RKO (cell line): ENCODE data around the gene TUBB4B.
A peak's percentile ranks its signal among the peaks of the same experiment; 100 is the strongest.

ENCODE experiments used
- DNase-seq: peaks from one replicate; pipeline ENCODE4 v3.0.0-alpha.2; 2016; ENCODE audit warnings: low spot score

Gene TUBB4B

DNA sequence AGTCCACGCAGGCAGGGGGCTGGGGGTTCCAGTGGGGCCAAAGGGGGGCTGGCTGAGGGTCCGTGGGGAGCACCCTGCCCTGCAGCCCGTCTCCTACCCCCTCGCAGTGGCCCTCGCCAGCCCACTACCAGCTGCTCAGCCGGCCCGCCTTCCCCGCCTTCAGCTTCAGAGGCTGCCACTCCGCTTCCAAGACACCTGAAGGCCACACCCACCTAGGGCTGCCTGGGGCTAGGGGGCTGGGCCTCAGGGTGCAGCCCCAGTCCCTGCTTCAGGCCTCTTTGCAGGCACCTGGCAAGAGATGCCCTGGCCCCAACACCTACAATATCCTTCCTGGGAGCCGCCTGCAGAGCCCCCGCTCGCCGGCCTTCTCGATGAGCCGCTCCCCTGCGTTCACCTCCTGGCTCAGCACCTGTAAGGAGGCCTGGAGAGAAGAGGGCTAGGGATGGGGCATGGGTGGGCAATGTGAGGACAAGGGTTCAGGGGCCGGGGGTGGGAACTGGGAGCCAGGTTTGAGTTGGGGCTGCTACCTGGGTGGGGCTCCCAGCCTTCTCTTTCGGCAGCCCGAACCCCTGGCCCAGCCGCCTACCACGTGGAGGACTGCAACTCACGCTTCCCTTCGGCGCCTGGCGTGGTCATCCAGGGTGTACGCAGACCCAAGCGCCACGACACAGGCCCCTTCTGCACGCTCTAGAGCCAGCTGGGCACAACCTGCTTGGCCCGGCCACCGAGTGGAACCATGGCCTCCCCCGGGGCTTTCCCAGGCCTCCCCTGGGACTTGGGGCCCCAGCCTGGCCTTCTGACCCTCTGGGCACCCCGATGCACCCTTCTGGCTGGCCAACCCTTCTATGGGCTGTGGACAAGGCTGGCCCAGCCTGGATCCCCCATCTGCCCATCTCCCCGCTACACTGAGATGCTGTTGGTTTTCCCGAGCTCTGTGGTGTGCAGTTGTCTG is 11.7 kb downstream of the TUBB4B start:
- no peak for DNase-seq

DNA sequence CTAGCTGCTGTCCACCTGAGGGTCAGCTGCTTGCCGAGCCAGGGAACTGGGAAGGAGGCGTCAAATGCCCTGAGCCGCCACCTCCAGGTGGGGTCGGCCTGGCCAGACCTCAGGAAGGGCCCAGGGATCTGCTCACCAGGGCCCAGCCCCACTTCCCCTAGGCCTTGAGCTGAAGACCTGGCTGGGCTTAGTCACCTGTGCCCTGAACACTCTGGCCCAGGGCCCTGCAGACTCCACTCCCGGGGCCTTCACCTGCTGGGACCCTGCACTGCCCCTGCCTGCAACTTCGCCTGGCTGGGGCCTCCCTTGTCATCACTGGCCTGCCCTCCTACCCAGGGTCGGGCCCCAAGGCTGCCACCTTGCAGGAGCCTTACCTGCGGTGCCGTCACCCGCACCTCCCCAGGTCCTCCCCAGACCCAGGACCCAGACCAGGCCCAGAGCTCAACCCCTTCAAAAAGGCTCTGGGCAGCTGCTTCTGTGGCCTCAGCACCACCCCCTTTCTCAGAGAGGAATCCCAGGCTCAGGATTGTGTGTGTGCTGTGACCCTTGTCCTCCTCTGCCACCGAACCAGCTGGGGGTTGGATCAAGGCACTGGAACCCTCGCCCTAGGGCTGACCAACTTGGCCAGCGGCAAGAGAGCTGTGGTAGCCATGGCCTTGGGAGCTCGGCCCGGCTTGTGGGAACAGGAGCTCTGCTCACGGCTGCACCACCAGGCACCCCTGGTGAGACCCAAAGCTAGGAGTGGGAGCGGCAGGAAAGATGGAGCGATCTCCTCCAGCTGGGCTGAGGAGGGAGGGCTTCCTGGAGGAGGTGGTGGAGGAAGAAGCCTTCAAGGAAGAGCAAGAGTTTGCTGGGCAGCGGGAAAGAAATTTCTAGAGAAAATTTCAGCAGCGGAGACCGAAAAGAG is 12.9 kb downstream of the TUBB4B start:
- DNase-seq: no peak

DNA sequence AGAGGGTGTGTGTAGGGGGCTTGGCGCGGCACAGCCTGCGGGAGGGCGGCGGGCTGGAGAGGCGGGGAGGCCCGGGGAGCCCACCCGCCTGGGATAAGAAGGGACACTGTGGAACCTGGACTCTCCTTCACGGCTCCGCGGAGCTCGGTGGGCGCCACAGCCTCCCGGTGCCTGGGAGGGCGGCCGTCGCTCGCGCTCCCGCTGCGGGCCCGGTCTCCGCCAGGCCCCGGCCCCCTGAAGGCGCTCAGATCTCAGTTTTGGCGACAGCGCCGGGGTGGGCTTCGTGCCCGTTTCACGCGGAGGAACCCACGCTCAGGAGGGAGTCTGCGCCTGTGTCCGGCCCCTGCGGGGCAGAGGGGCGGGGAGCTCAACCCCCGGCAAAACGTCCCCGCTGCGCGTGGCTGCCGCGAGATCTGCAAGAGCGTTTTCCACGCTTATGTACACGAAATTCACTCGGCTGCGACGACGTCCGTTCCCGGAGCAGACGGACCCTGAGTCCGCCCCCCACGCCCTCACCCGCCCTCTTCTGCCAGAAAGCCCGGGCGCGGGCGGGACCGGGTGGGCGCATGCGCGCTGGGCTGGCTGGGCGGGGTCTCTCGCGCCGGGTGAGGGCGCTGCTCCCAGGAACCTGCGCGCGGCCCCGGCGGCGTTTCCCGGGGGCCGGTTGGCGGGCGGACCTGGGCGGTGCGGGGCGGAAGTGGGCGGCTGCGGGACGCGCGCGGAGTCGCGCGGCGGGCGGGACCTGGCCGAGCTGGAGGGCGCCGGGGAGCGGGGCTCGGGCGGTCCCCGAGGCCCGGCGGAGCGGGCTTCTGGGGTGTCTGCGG is 13.7 kb downstream of the TUBB4B start, which contains the start of gene NELFB:
NELFB (plus strand) TSS at position 704 of the 824 bp plus-strand sequence.
- DNase-seq: peak; percentile 92

DNA sequence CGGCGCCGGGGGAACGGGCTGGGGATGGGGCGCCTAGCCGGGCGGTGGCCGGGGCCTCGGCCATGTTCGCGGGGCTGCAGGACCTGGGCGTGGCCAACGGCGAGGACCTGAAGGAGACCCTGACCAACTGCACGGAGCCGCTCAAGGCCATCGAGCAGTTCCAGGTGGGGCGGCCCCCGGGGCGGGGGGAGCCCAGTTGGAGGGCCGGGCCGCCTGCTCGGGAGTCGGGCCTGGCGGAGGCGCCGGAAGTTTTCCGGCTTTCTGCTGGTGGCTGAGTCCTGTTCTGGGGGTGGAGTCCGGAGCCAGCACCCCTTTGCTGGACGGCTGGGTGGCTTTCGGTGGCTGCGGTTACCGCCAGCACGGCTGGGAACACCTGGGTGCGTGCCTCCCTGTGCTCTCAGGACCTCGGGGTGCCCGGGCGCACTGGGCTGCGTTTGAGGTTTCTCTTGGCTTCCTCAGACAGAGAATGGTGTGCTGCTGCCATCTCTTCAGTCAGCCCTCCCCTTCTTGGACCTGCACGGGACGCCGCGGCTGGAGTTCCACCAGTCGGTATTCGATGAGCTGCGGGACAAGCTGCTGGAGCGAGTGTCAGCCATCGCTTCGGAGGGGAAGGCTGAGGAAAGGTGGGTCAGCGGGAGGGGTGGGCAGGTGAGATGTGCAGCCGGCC is 14.5 kb downstream of the TUBB4B start:
- peak; percentile 76 for DNase-seq

DNA sequence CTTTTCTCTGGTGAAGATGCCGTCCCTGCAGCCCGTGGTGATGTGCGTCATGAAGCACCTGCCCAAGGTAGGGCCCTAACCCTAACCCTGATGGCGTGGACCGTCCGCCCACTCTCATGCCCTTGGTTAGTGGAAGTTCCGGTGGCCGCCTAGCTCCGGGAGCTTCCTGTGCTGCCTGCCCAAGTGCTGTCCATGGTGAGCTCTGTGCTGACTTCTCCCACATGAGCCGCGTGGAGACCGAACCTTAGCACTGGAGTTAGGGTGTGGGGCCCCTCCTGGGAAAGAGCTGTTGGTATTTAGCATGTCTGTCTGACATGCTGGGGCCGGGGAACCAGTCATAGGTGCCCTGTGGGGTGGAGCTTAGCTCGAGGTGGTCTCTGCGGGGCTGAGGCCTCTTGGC is 15.3 kb downstream of the TUBB4B start:
- DNase-seq: no peak

DNA sequence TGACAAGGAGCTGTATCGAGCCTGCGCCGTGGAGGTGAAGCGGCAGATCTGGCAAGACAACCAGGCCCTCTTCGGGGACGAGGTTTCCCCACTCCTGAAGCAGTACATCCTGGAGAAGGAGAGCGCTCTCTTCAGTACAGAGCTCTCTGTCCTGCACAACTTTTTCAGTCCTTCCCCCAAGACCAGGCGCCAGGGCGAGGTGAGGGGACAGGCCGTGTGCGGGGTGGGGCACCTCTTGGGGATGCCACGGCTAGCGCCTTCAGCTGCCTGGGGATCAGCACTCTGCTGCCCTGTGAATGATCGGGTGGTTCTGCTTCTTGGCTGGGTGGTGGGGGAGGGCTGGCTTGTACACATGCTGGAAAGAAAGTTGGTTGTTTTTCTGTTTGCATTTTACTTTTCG is 15.8 kb downstream of the TUBB4B start:
- DNase-seq: no peak

DNA sequence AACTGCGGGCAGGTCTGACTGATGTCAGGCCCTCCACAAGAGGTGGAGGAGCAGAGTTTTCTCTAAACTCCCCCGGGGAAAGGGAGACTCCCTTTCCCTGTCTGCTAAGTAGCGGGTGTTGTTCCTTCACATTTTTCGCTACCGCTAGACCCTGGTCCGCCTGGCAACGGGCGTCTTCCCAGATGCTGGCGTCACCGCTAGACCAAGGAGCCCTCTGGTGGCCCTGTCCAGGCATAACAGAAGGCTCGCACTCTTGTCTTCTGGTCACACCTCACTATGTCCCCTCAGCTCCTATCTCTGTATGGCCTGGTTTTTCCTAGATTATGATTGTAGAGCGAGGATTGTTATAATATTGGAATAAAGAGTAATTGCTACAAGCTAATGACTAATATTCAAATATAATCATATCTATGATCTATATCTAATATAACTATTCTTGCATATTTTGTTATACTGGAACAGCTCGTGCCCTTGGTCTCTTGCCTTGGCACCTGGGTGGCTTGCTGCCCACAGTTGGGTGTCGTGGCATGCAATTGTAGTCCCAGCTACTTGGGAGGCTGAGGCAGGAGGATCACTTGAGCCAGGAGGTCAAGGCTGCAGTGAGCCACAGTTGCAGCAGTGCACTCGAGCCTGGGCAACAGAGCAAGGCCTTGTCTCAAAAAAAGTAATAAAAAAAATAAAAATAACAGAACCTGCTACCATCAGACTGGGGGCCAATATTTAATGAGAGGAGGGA is 21.3 kb downstream of the TUBB4B start:
- DNase-seq: peak; percentile 67

DNA sequence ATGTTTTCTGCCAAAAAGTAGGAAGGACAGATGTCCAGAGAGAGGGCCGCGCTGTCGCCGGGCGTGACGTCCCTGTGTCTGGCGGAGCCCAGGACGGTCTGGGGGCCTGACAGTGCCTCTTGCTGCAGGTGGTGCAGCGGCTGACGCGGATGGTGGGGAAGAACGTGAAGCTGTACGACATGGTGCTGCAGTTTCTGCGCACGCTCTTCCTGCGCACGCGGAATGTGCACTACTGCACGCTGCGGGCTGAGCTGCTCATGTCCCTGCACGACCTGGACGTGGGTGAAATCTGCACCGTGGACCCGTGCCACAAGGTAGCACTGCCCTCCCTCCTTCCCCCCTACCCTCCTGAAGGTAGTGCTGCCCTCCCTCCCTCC is 21.8 kb downstream of the TUBB4B start:
- DNase-seq: no peak

DNA sequence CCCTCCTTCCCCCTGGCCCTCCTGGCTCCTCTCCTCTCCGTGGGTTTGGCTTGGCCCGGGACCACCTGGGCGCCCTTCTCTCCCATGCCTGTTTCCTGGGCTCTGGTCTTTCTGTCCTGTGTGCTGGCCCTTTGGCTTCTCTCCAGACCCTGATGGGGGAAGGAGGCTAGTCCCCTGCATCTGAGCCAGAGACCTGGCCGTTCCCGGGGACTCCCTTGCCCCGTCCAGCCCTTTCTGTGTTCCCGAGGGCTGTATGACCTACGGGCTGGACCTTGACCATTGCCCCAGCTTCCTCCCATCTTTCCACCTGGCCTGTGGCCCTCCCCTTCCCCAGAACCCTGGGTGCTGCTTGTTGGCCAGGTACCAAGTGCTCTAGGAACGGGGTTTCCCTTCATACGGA is 22.4 kb downstream of the TUBB4B start:
- DNase-seq: no peak

DNA sequence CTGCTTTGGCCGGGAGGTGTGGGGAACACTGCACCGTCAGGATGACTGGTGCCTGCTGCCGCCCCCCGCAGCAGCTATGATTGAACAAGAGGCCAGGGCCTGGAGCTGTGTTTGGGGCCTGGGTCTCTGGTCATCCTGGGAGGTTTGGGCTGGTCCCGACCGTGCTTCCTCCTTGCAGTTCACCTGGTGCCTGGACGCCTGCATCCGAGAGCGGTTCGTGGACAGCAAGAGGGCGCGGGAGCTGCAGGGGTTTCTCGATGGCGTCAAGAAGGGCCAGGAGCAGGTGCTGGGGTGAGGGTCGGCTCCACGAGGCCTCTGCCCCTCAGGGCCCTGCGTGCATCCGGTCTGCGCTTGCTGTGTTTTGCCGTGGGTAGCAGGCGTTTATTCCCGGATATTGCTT is 23.0 kb downstream of the TUBB4B start:
- no peak for DNase-seq

DNA sequence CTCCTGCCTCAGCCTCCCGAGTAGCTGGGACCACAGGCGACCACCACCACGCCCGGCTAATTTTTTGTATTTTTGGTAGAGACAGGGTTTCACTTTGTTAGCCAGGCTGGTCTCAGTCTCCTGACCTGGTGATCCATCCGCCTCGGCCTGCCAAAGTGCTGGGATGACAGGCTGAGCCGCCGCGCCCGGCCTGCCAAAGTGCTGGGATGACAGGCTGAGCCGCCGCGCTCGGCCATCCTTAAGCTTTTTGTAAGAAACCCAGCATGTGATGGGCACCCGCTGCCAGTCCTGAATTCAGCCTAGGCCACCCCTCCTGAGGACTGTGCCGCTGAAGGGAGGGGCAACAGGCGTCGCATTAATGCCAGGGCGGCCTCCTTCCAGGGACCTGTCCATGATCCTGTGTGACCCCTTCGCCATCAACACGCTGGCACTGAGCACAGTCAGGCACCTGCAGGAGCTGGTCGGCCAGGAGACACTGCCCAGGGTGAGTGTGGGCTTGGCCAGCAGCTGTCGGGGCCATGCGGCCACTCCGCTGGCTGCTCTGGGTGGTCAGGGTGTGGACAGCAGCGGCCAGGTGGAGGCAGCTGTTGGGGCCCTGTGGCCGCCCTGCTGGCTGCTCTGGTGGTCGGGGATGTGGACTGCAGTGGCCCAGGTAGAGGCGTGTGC is 24.5 kb downstream of the TUBB4B start:
- DNase-seq: no peak

DNA sequence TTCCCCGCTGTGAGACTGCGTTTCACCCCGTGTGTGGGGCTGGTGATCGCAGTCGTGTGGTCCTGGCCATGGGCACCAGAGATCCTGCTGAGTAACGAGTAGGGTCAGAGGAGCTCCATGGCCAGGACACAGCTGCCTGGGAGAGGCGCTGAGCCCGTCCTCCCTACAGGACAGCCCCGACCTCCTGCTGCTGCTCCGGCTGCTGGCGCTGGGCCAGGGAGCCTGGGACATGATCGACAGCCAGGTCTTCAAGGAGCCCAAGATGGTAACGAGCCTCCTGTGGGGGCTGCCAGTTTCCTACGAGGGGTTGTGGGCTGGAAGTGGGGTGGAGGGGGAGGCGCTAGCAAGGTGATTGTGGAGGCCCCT is 25.1 kb downstream of the TUBB4B start:
- no peak for DNase-seq

DNA sequence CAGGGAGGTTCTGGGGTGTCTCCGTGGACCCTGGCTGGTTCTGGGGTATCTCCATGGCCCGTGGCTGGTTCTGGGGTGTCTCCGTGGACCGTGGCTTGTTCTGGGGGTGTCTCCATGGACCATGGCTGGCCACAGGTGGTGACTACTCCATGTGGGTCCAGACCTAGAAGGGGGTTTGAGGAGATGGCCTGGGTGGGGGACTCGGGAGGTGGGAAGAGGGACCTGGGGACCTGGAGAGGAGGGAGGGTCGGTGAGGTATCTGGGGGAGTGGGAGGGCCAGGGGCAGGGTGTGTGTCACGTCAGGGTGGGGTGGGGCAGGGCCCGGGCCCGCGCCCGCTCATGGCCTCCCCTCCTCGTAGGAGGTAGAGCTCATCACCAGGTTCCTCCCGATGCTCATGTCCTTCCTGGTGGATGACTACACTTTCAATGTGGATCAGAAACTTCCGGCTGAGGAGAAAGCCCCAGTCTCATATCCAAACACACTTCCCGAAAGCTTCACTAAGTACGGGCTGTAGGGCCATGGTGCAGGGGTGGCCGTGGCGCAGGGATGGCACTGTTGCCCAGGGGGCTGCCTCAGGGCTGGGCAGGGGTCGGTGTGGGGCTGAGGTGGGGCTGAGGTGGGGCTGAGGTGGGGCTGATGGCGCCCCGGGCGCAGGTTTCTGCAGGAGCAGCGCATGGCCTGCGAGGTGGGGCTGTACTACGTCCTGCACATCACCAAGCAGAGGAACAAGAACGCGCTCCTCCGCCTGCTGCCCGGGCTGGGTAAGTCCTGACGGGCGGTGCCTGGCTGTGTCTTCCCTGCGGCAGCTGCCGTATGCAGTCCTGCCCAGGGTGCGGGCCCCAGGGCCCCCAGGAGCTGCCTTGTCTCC is 25.7 kb downstream of the TUBB4B start:
- DNase-seq: no peak

DNA sequence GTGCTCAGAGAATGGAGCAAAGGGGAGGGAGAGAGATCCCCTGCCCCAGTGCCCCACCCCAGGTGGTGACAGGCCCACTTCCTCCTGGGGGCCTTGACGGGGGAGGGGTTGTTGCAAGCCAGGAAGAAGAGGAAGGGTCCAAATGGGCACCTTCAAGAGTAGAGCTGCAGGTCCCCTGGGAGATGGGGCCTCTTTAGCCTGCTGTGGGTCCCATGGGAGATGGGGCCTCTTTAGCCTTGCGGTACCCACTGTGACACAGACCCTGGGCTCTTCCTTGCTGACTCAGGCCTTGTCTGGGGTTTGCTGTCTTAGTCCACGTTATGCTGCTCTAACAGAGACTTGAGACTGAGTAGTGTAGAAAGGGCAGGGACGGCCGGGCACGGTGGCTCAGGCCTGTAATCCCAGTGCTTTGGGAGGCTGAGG is 26.9 kb downstream of the TUBB4B start:
- DNase-seq: no peak

DNA sequence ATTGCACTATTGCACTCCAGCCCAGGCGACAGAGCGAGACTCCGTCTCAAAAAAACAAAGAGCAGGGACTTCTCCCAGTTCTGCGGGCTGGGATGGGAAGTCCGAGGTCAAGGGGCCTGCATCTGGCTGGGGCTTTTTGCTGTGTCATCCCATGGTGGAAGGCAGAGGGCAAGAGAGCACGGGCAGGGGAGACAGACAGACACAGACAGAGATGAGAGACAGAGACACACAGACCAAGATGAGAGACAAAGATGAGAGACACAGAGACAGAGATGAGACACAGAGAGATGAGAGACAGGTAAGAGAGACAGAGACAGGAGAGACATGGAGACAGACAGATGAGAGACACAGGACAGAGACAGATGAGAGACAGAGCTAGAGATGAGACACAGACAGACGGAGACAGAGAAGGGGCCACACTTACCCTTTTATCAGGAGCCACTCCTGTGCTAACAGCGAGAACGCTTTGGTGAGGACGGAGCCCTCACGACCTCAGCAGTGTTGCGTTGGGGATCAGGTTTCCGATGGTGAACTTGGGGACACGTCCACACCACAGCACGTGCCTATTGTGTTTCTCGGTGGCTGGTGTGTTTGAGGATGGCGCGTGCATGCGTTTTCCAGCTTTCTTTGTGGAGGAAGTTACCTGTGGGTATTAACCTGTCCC is 27.6 kb downstream of the TUBB4B start:
- DNase-seq: no peak

DNA sequence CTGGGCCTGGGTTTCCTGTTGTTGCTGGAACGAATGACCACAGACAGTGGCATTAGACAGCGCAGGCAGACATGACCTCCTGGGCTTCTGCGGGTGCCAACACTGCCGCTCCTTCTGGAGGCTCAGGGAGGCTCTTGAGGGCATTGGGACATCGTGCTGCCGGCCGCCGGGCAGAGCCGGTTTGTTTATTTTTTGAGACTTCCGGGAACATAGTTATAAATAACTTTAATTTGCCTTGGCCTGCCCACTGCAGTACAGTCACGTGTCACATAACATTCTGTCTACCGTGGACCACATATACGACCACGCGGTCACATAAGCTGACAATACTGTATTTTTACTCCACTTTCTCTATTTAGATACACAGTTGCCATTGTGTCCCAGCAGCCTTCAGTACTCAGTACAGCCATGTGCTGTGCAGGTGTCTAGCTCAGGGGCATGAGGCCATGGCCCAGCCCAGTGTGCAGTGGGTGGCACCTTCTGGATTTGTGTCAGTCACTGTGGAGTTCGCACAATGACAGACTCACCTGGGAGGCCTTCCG is 28.2 kb downstream of the TUBB4B start:
- DNase-seq: no peak

DNA sequence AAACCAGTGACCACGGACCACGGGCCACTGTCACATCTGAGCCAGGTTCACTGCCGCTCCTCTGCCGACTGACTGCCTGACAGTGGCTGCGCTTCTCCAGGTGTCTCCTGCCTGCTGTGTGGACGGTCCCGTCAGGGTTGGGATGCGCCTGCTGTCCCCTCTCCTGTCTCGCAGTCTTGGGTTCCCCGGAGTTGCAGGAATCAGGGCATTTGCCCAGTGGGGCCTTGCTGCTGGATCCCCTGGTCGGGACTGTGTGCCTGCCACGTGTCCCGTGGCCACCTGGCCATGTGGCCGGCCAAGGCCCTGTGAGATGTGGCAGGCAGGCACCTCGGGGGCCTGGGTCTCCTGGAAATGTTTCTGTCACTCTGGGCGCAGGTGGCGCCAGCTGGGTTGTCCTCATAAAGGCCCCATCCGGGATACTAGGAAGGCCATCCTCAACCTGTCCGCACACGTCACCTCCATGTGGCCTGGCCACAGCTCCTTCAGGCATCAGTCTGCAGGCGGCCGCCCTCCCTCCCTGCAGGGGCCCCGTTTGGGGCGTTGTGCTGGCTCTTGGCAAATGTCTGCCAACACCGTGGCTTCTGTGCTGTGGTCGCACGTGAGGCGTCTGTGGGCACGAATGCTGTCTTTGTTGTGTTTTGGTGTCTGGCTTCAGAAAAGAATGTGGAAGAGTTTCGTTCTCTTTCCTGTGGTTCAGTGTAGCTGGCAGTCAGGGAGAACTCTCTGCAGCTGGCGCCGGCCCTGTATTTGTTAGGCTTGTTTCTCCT is 30.0 kb downstream of the TUBB4B start:
- DNase-seq: no peak

DNA sequence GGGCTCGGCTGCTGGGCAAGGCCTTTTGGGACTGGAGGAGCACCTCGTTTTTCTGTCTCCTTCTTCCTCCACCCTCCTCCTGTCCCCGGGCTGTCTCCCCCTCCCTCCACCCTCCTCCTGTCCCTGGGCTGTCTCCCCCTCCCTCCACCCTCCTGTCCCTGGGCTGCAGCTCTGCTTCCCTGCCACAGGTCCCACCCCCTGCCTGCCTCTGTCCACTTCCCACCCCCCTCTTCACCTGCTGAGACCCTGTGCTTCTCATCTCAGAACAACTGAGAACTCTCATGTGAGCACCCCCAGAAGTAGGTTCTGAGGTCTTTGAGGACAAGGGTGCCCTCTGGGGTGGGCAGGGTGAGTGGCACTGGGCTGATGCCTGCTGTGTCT is 30.6 kb downstream of the TUBB4B start:
- DNase-seq: no peak
